ENCODE measurements around the gene JADE1.
A peak's percentile ranks its signal among the peaks of the same experiment; 100 is the strongest.

Gene JADE1

DNA sequence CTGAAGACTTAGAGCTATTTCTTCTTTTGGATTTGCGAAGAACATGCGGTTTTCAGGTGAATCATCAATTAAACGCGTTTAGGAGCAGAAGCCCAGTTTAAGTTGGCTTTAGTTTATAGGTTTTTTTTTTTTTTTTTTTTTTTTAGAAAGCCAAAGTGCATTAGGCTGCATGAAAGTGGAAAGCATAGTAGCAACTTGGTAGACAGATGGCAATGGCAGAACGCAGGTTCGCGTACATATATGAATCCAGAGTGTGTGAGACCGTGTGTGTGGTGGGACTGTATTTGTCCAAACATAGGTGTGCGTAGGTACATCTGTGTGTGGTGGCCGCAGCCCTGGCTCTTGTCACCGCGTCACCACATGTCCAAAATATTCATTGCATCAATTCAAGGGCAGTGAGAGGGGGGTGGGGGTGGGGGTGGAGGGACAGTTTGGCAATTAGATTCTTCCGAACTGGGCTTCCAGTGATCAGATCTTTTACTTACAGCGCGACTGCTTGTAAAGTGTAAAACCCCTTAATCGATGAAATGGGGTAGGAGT is 901 bp downstream of the JADE1 start:
- peak; percentile 42 for DNase-seq (ENCODE audit: low read depth)
- H3K4me3 ChIP-seq (replicated peaks; ENCODE audit: low read depth, low read length): peak overlapping the region; percentile 95
- TF ChIP-seq, protein P1, sequence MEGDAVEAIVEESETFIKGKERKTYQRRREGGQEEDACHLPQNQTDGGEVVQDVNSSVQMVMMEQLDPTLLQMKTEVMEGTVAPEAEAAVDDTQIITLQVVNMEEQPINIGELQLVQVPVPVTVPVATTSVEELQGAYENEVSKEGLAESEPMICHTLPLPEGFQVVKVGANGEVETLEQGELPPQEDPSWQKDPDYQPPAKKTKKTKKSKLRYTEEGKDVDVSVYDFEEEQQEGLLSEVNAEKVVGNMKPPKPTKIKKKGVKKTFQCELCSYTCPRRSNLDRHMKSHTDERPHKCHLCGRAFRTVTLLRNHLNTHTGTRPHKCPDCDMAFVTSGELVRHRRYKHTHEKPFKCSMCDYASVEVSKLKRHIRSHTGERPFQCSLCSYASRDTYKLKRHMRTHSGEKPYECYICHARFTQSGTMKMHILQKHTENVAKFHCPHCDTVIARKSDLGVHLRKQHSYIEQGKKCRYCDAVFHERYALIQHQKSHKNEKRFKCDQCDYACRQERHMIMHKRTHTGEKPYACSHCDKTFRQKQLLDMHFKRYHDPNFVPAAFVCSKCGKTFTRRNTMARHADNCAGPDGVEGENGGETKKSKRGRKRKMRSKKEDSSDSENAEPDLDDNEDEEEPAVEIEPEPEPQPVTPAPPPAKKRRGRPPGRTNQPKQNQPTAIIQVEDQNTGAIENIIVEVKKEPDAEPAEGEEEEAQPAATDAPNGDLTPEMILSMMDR (IDR thresholded peaks at IDR 0.05; ENCODE audit: low read length, missing control alignments): no peak

DNA sequence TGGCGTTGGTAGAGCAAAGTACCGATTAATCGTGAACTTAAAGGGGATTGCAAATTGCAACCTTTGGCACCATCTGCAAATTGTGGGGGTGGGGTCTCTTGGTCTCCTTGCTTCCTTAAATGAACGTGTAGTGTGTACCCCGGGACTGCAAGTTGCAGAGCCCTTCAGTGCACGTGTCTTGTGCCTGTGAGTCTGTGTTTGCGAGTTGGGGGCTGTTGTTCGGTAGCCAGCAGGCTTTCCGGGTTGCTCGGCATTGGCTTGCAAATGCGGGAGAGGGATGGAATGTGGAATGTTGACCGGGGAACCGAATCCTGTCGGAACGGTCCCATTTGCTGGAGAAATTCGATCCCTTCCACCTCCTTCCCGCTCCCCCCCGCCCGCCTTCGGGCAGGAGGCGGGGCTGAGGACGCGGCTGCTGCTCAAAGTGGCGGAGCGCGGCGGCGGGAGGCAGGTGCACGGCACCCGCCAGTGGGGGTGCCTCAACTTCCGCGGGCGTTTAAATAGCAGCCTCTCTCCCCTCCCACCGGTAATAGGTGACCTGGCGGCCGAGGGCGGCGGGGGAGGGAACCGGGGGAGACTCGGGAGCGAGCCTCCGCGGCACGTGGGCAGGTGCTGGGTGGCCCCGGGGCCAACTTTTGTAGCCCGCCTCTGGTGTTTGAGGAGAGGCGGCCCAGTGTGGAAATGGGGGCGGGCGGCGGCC is 1.5 kb downstream of the JADE1 start:
- TF ChIP-seq, protein P1 (IDR thresholded peaks at IDR 0.05; ENCODE audit: low read length, missing control alignments): no peak
- peak overlapping the region; percentile 95 for H3K4me3 ChIP-seq (replicated peaks; ENCODE audit: low read depth, low read length)
- DNase-seq (ENCODE audit: low read depth): peak; percentile 83

DNA sequence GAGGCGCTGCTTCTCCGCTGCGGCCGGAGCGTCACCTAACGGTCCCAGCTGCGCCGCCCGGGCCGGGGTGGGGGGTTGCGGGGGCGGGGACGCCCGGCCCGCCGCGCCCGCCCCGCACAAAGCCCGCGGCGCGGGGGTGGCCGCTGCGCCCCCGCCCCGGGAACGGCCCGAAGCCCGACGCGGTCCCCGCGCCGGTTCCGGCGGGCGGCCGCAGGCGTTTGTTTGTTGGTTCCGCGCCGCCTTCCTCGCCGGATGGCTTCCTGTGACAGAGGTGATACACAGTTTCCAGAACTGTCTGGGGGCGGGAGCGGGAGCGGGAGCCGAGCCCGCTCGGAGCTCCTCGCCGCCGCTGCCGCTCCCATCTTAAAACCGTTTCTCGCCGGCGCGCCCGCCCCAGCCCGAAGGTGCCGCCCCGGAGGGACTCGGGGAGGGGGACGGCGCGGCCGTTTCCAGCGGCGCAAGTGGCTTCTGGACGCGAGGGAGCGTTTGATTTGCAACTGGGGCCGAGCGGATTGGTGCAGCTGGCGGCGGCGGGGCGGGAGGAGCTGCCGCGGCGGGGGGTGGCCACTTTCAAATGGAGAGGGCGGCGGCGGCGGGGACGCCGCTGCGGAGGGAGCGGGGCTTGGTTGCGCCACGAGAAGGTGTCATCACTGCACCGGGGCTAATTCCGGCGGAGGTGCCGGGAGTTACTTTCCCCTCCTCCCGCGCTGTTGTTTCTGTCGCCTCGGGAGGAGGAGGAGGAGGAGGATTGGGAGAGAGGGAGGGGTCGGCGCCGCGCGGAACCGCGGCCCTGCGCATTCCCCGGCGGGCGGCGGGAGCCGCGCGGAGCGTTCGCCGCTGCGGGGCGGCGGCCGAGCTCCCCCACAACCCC is 2.3 kb downstream of the JADE1 start:
- H3K4me3 ChIP-seq (replicated peaks; ENCODE audit: low read depth, low read length): peak overlapping the region; percentile 95
- DNase-seq (ENCODE audit: low read depth): peak; percentile 90
- TF ChIP-seq, protein P1 (IDR thresholded peaks at IDR 0.05; ENCODE audit: low read length, missing control alignments): no peak

DNA sequence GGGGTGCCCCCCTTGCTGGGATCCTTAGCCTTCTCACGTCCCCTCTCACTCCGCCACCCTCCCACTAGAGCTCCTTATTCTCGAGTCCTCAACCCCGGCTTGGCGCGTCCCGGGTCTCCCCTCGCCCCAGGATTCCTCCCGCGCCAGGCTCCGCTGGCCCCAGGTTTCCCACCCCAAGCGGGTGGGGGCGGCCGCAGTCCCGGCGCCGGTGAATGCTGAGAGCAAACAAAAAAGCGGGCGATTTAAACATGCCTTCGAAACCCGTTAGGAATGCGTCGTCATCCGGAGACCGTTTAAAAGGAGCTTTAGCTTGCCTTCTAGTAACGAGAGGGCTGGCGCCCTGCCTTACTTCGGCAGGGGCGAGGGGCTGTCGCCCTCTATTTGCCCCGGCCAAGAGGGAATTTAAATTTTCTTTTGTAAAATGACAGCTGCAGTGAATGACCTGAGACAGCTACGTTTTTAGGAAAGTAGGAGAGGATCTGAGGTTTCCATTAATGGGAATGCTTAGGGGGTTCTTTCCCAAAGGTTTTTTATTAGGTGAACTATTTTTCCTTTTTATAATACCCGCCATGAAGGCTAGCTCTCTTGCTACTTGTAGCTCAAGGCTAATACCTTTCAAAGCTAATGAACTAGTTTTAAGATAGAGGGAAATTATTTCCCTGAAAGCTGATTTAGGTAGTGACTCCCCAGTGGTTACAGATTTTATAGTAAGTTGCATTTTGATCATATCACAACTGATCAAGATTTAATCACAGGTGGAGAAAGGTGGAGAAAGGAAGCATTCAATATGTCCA is 3.1 kb downstream of the JADE1 start:
- TF ChIP-seq, protein P1 (IDR thresholded peaks at IDR 0.05; ENCODE audit: low read length, missing control alignments): no peak
- DNase-seq (ENCODE audit: low read depth): peak; percentile 74
- peak overlapping the region; percentile 95 for H3K4me3 ChIP-seq (replicated peaks; ENCODE audit: low read depth, low read length)

DNA sequence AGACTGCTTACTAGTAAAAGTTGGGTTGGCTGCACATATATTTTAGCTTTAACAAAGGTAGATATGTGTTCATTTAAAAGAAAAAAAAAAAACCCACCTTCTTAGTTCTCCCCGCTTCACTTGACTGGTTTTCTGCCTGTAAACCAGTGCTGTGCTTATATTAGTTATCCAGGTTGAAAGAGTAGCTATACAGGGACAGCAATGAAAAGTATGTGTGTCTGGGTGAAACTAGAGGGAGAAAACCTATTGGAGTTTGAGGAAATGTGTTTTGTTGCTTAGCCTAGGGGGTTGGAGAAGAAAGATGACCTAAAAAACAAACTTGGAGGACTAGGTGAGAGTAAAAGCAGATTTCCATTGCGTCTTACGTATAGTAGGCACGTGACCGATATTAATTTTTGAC is 4.5 kb downstream of the JADE1 start:
- H3K4me3 ChIP-seq (replicated peaks; ENCODE audit: low read depth, low read length): no peak overlapping the region
- TF ChIP-seq, protein P1 (IDR thresholded peaks at IDR 0.05; ENCODE audit: low read length, missing control alignments): no peak
- no peak for DNase-seq (ENCODE audit: low read depth)

DNA sequence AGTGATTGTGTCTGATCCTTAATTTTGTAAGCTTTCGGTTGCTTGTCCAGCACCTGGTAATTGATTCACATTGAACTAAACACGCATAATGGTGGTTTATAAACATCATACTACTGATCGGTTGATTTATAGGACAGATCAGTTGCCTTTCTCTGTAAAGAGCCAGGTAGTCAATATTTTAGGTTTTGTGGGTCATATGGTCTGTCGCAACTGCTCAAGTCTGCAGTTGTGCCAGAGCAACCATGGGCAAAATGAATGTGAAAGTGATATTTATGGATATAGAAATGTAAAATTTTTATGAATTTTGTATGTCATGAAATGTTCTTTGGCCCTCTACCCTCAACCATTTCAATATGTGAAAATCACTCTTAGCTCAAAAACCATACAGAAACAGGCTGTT is 8.9 kb downstream of the JADE1 start:
- no peak for DNase-seq (ENCODE audit: low read depth)
- no peak overlapping the region for H3K4me3 ChIP-seq (replicated peaks; ENCODE audit: low read depth, low read length)
- TF ChIP-seq, protein P1 (IDR thresholded peaks at IDR 0.05; ENCODE audit: low read length, missing control alignments): no peak

All from fibroblast of pulmonary artery (primary cell).